ENCODE measurements around the gene CCDC107. TPM values are rescaled to one million over a fixed set of nuclear protein-coding genes. Genes with fewer than 3 reads are reported as not detected.

The CCDC107 gene
- total RNA-seq, 1 donor from 2014 or later, result 16.9 TPM

DNA sequence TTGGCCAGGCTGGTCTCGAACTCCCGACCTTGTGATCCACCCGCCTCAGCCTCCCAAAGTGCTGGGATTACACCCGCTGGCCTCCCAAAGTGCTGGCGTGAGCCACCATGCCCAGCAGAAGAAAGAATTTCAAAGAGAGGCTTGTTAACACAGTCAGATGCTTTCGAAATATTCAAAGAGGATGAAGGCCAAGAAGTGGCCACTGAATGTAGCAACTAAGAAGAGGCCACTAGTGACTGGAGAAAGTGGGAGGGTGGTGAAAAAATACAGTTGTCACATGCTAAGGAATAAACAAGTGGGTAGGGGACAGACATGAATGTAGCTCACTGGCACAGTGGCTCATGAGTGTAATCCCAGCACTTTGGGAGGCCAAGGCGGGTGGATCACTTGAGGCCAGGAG is 44.6 kb downstream of the CCDC107 start:
- DNase-seq (ENCODE audit: low read depth in 2 of 2), result no peak

DNA sequence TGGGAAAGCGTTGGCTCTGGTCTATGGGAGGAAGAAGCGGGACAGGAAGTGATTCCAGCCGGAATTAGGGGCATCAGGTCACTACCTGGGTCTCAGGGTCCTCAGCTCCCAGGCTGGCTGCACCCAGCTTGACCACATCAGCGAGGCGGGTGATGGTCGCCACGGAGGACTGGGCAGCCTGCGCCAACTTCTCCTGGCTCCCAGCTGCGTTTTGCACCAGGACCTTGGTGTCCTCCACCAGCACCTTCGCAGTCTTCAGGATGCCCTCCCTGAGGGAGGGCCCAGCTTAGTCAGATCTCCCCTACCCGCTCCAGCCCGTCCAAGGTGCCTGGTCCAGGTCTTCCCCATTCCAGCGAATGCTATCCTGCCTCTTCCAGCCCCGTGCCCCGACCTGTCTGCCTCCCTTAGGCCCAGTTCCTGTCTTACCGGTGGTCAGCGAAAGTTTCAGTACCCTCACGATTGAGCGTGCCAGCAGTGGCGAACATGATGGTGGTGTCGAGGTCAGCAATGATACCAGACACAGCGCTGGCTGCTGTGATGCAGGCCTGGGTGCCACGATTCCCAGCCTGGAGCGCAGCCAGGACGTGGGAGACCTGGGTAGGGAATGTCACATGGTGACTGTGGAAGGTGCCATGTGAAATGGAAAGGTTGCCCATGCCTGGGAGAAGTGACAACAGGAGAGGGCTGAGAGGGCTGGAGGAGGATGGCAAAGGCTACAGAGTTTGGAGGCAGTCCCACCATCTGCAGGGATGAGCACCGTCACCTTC is 46.0 kb downstream of the CCDC107 start:
- no peak for DNase-seq (ENCODE audit: low read depth in 2 of 2)

GRCh38 chr9:35705372-35705771 is 47.3 kb downstream of the CCDC107 start:
- no peak for DNase-seq (ENCODE audit: low read depth in 2 of 2)

DNA sequence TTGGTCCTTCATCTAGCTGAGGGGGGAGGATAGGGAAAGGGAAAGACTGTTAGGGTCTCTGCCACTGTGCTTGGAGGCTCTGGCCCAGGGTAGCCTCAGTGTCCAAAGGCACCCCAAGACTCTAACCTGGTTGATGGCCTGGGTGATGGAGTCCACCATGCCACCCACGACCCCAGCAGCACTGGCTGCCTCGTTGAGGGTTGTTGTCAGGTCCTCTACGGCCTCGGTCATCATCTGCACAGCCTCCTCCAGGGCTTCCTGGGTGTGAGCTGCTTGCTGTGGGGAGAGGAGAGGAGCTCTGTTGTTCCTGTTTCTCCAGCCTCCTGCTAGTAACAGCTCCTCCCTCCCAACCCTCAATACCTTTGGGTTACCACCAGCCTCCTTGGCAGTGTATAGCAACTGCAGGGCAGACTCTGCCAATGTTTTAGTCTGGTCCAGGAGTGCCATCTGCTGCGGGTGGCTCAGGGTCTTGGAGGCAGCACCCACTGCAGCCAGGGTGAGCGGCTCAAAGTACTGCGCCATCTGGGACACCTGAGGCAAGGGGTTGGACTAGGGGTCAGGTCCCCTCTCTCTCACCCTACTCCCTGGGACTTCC is 47.8 kb downstream of the CCDC107 start:
- DNase-seq (ENCODE audit: low read depth in 2 of 2), result no peak

GRCh38 chr9:35706951-35707350 is 48.9 kb downstream of the CCDC107 start:
- DNase-seq (ENCODE audit: low read depth in 2 of 2), result no peak

- no peak for DNase-seq (ENCODE audit: low read depth in 2 of 2)
Observed at GRCh38 chr9:35708146-35708545, 50.1 kb downstream of the CCDC107 start.

DNA sequence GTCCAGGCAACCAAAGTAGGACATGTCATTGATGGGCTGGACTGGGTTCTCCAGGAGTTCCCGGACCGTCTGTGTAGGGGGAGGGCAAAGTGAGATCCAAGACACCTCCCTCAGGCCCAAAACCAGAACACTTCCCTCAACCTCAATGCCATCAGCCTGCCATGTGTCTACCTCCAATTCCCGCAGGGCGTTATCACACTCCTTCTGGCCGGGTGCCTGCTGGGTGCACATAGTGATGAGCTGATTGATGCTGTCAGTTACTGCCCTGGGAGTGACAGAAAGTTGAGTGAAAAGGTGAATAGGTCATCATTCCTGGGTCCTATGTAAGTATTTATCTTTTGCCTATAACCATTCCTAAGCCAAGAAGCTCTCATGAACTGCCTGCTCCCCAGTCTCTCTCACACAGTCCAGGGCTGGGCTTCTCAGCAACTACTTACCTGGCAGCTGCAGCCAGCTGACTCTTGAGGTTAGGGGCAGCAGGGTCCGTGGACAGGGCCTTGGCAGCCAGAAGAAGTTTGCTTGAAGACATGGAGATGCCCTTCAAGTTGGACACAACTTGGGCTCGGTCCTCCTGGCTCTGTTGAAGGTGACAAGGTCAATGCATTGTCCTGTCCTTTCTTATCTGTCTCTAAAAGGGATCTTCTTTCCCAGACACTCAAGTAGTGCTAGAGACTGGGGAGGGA is 52.9 kb downstream of the CCDC107 start:
- no peak for DNase-seq (ENCODE audit: low read depth in 2 of 2)

Other genes with a start within 250 kb of the CCDC107 start
- 7.8 and 10.9 TPM in 2 replicates for gene RUSC2, start 168.2 kb upstream of the CCDC107 start, total RNA-seq
- 2.8 and 6.3 TPM in 2 replicates for gene TESK1, start 53.0 kb upstream of the CCDC107 start, total RNA-seq
- gene CD72, start 39.9 kb upstream of the CCDC107 start, total RNA-seq, result under 0.01 TPM in 1 of 2 replicates, not detected in the other
- gene SIT1, start 7.4 kb upstream of the CCDC107 start, total RNA-seq, result not detected in 2 replicates
- 215,777 and 328,792 TPM in 2 replicates for gene RMRP, start 273 bp upstream of the CCDC107 start, total RNA-seq
- gene ARHGEF39, start 6.9 kb downstream of the CCDC107 start, total RNA-seq, result under 0.01 and 0.44 TPM in 2 replicates
- gene CA9, start 15.6 kb downstream of the CCDC107 start, total RNA-seq, result 0.22 TPM in 1 of 2 replicates, not detected in the other
- gene TPM2, start 31.6 kb downstream of the CCDC107 start, total RNA-seq, result 7.3 and 9.8 TPM in 2 replicates
- gene TLN1, start 73.9 kb downstream of the CCDC107 start, total RNA-seq, result 165 and 180 TPM in 2 replicates
- gene CREB3, start 74.4 kb downstream of the CCDC107 start, total RNA-seq, result 34.4 and 36.7 TPM in 2 replicates
- gene GBA2, start 90.9 kb downstream of the CCDC107 start, total RNA-seq, result 42.5 and 54.0 TPM in 2 replicates
- 8.1 and 10.1 TPM in 2 replicates for gene RGP1, start 91.0 kb downstream of the CCDC107 start, total RNA-seq
- gene MSMP, start 96.0 kb downstream of the CCDC107 start, total RNA-seq, result 60.9 and 61.5 TPM in 2 replicates
- gene NPR2, start 133.3 kb downstream of the CCDC107 start, total RNA-seq, result 0.20 and 2.0 TPM in 2 replicates
- gene SPAG8, start 154.0 kb downstream of the CCDC107 start, total RNA-seq, result not detected in 2 replicates
- 2.6 and 10.7 TPM in 2 replicates for gene HINT2, start 156.8 kb downstream of the CCDC107 start, total RNA-seq
- not detected in 2 replicates for gene FAM221B, start 170.4 kb downstream of the CCDC107 start, total RNA-seq
- gene TMEM8B, start 170.9 kb downstream of the CCDC107 start, total RNA-seq, result under 0.01 and 0.22 TPM in 2 replicates
- not detected in 2 replicates for gene OR13J1, start 212.1 kb downstream of the CCDC107 start, total RNA-seq
- 1.8 and 4.1 TPM in 2 replicates for gene HRCT1, start 247.9 kb downstream of the CCDC107 start, total RNA-seq

All from lung microvascular endothelial cell (primary cell).